Urothelium cell line (cell line): ENCODE measurements around the gene WDR62.
"Not testable (repeated sequence)": the region's sequence is repeated elsewhere in the genome, so short reads cannot be mapped to it uniquely, and the experiment has no call there.

ENCODE experiments used
- DNase-seq: peaks from one replicate; pipeline ENCODE4 v3.0.0; 2011; ENCODE audit warnings: low spot score, mixed read lengths
- FAIRE-seq: peaks from 2 replicates; lab custom pipeline; 2011; peaks lifted over from hg19 to GRCh38; lab: Jason Lieb, UNC

WDR62 gene

DNA sequence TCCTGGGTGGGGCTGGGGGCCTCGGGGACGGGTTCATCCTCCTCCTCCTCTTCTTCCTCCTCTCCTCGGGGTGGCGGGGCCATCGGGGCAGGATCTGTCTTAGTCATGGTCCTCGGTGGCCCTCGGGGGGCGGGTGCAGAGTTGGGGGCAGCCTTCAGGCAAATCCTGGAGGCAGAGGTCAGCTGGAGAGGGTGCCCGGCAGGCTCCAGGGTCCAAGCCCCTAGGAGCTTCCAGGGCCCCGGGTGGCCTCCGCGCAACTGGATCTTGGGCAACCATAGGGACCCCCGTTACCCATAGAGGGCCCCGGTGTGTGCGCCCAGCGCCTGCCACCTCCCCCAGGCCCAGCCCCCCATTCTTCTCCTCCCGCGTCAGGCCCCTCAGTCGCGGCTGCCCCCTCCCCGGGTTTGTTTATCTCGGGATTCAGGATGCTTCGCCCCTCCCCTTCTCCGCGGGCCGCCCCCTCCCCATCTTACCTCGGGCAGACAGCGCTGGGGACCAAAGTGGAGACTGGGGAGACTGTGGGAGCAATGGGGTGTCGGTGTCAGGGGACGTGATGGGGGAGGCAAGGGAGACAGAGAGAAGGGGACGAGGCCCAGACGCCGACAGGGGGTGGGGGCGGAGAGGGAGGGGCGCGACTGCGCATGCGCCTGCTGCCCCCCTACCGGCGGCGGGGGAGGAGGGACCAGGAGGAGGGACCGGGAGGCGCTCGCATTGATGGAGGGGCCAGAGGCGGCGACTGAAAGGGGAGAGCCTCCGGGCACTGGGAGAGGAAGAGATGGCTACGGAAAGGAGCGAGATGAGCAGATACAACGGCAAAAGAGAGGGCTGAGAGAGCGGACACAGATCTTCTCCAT, 22.2 kb upstream of the WDR62 start, which contains the start of gene CLIP3:
Gene CLIP3, minus strand, starts transcription at position 623 of the 854 bp plus-strand sequence. Its CDS starts 516 bp downstream, at position 107.
- DNase-seq, result peak; percentile 97
- FAIRE-seq, result peak; percentile 87

DNA sequence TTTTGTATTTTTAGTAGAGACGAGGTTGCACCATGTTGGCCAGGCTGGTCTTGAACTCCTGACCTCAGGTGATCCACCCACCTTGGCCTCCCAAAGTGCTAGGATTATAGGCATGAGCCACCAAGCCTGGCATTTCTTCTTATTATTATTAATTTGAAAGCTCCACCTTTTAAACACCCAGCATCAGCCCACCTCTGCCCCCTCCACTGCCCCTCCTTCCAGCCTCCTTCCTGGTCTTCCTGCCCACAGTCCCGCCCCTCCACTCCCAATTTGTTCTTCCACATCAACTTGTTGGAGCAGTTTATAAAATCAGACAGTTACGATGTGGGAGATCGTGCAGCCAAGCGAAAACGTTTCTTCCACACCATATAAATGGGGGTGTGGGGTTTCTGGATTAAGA, 14.2 kb upstream of the WDR62 start:
- DNase-seq, result no peak
- no peak for FAIRE-seq

DNA sequence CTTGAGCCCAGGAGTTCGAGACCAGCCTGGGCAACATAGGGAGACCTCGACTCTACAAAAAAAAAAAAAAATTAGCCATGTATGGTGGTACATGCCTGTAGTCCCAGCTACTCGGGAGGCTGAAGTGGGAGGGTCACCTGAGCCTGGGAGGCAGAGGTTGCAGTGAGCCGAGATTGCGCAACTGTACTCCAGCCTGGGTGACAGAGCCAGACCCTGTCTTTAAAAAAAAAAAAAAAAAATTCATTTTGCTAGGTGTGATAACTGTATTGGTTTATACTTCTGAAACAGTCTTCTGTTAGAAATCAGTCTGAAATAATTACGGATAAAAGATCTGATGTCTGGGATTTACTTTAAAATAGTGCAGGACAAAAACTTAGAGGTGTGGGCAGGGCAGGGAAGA, 13.6 kb upstream of the WDR62 start:
- DNase-seq, FAIRE-seq: not testable (repeated sequence)

DNA sequence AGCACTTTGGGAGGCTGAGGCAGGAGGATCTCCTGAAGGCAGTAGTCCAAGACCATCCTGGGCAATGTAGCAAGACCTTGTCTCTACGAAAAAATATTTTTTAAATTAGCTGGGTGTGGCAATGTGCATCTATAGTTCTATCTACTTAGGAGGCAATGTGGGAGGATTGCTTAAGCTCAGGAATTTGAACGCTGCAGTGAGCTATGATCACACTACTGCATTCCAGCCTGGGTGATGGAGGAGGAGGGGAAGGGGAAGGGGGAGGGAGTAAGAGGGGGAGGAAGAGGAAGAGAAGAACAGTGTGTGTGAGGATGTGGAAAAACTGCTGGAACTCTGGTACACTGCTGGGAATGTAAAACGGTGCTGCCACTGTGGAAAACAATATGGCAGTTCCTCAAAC, 12.9 kb upstream of the WDR62 start:
- DNase-seq, result peak; percentile 29
- FAIRE-seq, result no peak

- FAIRE-seq (no peak), DNase-seq (no peak)
These were observed 10.7 kb upstream of the WDR62 start for GRCh38 chr19:36043952-36044351.

GRCh38 chr19:36046443-36047050, 8.2 kb upstream of the WDR62 start:
- no peak for FAIRE-seq
- DNase-seq, result no peak

- no peak for FAIRE-seq
- DNase-seq, result no peak
These were observed 6.9 kb upstream of the WDR62 start for GRCh38 chr19:36047835-36048234.

- DNase-seq (no peak), FAIRE-seq (no peak)
These were observed 5.5 kb upstream of the WDR62 start for GRCh38 chr19:36049080-36049698.

GRCh38 chr19:36051236-36051635, 3.5 kb upstream of the WDR62 start:
- DNase-seq, result no peak
- no peak for FAIRE-seq

DNA sequence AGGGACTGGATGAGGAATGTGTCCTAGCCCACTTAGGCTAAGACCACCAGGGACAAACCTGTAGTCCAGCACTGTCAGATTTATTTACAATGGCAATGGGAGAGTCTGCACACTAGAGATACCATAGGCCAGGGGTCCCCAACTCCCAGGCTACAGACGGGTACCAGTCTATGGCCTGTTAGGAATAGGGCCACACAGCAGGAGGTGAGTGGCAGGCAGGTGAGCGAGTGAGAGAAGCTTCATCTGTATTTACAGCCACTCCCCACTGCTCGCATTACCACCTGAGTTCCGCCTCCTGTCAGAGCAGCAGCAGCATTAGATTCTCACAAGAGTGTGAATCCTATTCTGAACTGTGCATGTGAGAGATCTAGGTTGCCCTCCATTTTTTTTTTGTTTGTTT, 3.1 kb upstream of the WDR62 start:
- DNase-seq (no peak), FAIRE-seq (no peak)

DNA sequence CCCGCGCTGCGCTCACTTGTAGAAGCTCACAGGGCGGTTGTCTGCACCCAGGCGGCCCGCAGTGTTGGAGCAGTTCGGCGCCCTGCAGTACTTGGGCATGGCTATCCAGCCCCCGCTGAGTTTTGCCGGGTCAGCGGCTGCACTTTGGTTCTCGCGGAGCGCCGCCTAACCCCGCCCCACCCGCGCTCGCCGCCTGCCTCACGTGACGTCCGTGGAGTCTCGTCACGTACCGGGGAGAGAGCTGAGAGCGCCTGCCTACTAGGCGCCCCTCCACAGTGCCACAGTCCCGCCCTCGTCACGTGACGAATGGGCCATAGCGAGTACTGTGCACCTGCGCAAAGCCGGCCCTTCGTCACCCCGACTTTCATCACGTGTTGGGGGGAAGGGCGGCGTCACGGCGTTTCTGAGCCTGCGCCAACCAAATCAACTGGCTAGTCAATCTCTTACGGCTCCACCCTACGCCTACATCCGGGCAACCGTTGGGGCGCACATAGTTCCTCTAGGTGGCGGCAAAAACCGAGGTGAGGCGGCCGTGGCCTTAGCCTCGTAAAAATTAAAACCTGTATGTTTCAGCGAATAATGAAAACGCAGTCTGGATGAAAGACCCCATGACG, 471 bp upstream of the WDR62 start, which contains the start of gene THAP8:
Gene THAP8, minus strand, starts transcription at position 167 of the 614 bp plus-strand sequence. Its CDS starts 68 bp downstream, at position 99.
- peak; percentile 88 for FAIRE-seq
- DNase-seq, result peak; percentile 99

DNA sequence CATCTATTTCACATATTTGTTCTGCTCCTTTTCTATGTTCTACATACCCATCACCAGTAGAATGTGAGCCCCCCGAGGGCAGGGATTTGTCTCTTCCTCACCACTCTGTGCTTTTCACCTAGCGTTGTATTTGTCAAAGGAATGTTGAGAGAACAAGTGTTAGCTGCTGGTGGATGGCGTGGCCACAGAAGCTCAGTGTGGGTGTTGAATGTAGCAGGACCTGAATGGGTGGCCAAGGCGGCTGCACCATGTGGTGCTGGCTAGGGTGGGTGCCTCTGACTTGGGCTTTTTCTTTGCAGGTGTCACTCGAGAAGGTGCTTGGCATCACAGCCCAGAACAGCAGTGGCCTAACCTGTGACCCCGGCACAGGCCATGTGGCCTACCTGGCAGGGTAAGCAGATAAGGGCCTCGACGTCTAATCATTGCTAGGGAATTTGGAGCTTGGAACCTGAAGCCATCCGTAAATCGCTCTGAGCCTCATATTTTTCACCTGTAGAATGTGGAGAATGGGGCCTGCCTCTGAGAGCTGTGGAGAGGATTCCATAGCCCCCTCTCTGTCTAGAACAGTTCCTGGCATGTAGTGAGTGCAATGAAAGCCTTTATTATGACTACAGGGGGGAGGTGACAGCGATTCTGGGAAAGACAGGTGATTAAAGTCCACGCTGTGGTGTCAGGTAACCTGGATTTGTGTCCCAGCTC, 3.9 kb downstream of the WDR62 start:
- no peak for FAIRE-seq
- no peak for DNase-seq

DNA sequence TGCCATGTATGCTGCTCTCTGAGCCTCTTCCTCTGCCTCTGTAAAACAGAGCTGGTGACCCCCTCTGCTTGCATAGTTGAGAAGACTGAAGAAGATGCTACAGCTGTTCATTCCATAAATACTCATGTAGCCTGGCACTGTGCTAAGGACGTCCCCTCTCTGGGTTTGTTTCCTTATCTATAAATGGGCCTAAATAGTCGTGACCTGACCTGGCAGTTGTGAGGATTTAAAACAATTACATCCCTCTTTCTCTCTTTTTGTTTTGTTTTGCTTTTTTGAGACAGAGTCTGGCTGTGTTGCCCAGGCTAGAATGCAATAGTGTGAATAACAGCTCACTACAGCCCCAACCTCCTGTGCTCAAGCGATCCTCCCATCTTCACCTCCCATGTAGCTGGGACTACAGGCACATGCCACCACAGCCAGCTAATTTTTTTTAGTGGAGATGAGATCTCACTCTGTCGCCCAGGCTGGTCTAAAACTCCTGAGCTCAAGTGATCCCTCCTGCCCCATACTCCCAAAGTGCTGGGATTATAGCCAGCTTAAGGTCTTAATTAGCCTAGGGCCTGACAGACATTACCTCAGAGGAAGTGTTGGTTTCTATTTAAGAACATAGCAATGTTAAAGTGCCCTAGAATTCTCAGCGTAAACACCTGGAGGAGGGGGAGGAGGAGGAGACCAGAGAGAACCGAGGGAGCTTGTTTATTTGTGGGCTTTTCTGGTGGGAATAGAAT, 4.6 kb downstream of the WDR62 start:
- no peak for DNase-seq
- no peak for FAIRE-seq

DNA sequence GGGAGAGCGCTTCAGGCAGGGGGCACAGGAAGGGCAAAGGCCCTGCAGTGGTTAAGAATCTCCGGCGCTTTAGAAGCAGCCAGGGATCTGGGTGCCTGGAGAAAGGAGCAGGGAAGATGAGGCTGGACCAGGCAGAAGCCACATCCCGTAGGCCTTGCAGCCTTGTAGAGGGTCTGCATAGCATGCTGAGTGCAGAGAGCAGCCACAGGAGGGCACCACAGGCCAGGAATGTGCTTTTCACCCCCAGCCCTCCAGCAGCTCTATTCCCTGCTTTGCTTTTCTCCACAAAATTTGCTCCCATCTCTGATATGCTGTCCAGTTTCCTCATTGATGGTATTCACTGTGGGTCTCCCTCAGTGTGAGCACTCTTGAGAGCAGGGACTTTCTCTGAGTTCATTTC, 5.7 kb downstream of the WDR62 start:
- no peak for FAIRE-seq
- DNase-seq, result peak; percentile 30

DNA sequence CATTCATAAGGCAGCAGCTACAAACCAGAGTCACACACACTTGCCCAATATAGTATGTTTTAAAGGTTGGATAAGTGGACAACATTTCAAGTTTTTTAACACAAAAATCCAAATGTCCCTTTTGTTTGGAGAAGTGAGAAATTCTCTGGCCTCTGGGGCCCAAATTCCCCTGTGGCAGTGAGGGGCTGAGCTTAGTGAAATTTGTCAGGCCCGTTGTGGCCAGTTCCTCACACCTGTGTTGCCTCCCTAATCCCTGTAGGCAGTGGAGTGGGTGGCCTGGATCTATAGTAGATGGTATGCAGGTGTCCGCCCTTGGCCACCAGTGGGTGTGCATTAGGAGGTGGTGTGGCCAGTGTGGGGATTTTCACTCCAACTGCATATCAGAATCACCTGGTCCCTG, 6.7 kb downstream of the WDR62 start:
- no peak for DNase-seq
- no peak for FAIRE-seq

DNA sequence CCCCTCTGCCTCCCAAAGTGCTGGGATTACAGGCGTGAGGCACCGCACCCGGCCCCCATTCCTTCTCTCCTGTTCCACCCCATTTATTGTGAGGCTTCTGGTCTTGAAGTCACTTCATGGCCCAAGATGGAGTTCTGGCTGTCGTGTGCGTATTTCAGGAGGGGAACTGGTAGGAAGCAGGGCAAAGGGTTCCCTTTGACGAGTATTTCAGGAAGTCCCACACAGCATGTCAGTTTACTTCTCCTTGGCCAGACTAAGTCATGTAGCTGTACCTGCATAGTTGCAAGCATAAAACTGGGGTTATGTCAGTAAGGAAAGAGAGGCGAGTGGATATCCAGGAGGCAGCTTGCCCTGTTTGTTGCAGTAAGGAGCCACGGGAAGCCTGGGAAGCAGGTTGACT, 10.1 kb downstream of the WDR62 start:
- DNase-seq (no peak), FAIRE-seq (peak; percentile 35)

DNA sequence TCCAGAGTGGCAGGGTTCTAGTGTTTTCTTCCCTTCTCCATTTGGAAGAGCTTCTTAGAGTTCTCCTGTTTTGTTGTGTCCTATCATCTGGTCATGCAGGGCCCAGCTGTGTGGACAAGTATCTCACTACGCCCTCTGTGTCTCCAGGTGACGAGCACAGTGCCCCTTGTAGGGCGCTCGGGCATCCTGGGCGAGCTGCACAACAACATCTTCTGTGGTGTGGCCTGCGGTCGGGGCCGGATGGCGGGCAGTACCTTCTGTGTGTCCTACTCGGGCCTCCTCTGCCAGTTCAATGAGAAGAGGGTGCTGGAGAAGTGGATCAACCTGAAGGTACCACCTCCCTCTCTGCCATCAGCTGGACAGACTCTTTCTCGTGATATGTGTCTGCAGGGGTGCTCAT, 13.0 kb downstream of the WDR62 start:
- FAIRE-seq (no peak), DNase-seq (no peak)

- not testable (repeated sequence) for FAIRE-seq, DNase-seq
These were observed 14.3 kb downstream of the WDR62 start for GRCh38 chr19:36068810-36069499.

GRCh38 chr19:36072081-36072480, 17.4 kb downstream of the WDR62 start:
- DNase-seq (no peak), FAIRE-seq (no peak)
